Dedifferentiated amniotic fluid mesenchymal stem cell (primary cell): ENCODE data around the gene ADCY5.

Experiments
- DNase-seq: peaks from one replicate; pipeline ENCODE4 v3.0.0-alpha.2; 2016; ENCODE audit errors: extremely low spot score

ADCY5 gene

DNA sequence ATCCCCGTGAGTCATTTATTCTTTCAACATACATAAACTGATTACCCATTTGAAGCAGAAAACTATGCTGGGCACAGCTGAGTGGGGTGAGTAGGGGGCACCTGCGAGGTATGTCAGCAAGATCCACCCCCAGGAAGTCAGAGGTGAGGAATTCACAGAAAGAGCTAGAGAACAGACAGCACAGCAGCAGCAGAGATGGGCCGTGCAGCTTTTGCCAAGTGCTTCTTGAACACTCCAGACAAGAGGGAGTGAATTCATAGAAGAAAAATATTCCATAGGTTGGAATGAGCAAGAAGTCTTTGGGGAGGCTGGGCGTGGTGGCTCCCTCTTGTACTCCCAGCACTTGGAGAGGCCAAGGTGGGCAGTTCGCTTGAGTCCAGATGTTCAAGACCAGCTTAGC, 9.4 kb upstream of the ADCY5 start:
- no peak for DNase-seq

DNA sequence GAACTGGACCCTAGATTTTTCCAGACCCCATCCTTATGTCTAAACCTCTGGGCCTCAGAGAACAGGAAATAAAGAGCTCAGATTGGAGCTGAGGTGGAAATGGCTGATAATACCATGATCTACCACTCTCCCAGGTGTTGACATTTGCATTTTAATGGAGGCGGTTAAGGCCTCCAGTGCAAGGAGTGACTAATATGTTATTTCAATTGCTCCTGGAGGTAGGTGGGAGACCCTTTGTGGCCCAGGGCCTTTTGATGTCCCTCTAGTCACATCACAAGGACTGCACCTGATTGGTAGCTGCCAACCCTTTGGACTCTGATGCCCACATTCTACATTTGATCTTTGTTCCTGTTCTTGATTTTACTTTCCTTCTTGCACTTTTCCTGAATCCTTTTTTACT, 9.0 kb upstream of the ADCY5 start:
- no peak for DNase-seq

GRCh38 chr3:123453675-123454074, 4.8 kb upstream of the ADCY5 start:
- no peak for DNase-seq

DNA sequence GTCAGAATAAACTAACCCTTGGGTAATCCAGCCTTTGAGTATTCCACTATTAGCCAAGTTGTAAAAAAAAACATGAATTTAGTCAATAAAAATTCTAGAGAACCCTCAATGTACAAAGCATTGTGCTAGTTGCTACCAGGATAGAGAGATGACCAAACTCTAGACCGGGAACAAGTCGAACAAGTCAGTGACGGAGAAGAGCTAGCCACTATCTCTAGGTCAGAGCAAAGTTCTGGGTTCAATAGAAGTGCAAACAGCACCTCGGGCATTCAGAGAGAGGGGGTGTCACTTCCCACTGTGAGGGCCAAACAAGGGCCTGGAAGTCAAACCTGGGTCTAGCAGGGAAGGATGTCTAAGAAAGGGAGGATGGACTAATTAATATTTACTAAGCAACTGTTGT, 2.3 kb upstream of the ADCY5 start:
- no peak for DNase-seq

DNA sequence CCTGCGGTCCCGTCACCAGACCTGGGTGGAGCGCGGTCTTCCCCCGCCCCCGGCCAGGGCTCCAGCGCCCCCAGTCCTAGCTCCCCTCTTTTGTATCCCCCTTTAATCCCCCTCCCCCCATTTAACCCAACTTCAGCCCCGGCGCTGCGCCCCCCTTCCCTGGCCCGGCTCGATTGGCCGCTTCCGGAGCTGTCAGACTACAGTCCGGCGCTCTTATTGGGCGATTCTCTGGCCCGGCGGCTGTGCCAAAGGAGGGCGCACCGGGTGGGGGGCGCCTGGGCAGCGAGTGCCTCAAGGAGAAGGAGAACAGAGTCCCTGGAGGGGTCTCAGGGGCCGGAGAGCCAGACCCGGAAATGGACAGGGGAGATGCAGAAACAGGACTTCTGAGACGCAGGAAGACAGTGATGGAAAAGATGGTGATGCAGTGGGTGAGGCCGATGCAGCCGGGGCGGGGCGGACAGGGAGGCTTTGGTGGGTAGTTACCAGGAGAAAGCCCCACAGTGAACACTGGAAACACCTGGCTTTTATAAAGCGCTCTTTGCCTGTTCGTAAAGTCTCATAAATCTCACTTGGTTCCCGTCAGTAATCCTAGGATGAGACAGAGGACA, 1.2 kb upstream of the ADCY5 start:
- DNase-seq = no peak

DNA sequence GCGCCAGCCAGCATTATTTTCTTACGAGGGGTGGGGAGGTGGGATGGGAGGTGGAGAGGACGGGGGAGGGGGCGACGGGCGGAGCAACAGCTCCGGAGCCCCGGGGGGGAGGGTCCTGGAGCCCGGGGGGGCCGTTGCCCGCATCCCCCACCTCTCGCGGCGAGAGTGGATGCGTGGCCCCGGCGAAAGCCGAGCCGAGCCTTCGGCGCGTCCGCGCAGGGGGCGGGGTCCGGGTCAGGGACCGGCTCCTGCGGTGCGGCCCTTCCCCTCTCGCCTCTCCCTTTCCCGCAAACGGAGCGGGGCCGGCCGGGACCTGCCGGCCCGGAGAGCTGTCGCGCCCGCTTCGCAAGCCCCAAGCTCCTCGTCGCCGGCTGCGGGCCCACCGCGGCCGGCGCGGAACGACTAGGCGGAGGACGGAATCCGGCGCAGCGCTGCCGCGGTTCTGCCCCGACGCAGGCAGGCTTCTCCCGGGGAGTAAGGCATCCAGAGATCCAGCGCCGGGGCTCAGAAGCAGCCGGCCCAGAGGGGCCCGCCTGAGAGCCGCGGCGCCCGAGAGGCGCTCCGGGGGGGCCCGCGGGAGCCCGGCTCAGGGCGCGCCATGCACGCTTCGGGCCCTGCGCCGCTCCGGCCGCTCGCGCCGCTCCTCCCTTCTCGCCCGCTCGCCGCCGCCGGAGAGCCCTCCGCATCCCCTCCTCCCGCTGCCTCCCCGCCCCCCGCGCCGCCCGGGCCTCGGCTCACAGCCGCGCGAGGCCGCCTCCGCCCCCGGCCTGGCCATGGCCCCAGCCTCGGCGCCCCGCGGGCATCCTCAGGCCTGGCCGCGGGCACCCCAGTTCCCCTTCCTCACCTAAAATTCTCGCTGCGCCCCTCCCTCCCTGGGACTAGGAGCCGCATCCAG, 459 bp upstream of the ADCY5 start:
- no peak for DNase-seq

GRCh38 chr3:123447749-123448517, 957 bp downstream of the ADCY5 start:
- no peak for DNase-seq

DNA sequence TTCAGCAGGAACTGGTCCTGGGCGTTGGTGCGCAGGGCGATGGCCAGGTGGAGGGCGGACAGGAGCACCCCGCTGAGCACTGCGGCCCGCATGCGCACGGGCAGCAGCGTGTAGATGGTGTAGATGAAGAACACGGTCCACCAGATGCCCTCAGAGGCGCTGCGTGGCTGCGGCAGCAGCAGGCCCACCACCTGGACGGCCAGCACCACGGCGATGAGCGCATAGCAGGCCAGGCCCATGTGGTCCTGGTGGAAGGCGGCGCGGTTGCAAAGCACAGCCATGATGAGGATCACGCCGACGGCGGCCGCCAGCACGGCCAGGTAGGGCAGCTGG, 1.5 kb downstream of the ADCY5 start:
- no peak for DNase-seq

DNA sequence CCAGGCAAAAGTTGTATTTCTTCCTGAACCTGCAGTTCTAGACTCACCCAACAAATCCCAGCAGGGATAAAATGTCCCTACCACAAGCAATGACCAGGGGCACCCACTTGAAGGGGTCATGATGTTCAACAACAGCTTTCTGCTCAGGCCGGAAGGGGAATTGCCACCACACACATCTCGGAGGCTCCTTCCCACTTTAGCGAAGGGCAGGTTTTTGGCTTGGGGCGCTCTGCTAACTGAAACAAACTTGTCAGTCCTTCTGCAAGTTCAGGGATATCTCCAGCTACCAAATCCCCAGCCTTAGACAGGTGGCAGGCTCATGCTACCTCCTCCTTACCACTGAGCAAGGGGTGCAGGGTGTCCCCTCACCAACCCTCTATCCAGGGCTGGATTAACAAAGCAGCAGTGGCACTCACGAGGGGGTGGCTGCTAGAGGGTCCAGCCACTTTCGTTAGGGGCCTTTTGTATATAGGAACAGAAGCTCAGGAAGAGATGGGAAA, 2.2 kb downstream of the ADCY5 start:
- no peak for DNase-seq

DNA sequence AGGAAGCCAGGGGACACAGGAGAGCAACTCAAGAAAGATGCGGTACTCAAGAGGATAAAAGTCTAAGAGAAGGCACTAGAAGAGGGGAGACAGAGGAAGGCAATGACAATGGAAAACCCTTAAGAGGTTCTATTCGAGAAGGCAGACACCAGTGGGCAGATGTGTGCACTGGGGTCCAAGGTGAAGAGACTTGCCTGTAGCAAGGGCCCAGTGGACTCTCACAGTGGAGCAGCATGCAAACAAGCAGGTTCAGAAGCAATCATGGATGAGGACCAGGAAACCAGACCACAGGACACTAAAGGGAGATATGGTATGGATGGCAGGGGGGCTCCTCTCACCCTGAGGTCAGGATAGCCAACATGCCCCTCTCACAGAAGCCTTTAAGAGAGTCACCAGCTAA, 2.7 kb downstream of the ADCY5 start:
- no peak for DNase-seq

DNA sequence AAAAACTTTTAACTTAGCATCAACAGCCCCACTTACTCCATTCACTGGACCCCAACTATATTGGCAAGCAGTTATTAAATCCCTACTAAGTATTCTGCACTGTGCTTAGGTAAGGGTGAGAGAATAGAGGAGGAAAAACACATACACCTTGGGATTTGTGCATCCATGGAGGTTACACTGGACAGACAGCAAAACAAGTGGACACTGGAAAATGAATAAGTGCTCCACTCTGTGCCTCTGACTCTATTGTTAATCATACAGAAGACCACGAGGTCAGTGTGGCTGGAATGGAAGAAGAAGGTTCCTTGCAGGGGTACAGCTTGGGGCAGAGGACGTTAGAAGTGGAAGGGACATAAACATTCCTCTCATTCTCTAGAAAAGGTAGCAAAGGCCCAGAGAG, 3.2 kb downstream of the ADCY5 start:
- DNase-seq = no peak

GRCh38 chr3:123444744-123445143, 4.1 kb downstream of the ADCY5 start:
- no peak for DNase-seq

DNA sequence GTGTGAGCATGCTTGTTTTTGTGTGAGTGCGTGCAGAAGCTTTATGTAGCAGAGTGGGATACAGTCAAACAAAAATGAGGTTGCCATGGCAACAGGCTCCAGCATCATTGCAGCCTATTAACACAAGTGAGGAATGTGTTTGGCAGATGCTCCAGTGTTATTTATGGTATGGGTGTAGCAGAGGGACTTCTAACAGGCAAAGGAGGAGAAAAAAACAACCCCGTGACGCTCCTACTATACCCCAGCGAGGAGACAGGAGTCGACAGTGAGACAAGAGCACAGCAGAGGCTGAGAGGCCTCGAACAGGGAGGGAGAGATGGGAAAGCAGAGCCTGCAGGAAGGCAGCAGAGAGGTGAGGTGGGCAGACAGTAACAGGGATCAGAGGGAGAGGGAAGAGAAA, 4.9 kb downstream of the ADCY5 start:
- no peak for DNase-seq

GRCh38 chr3:123442908-123443307, 6.0 kb downstream of the ADCY5 start:
- no peak for DNase-seq

DNA sequence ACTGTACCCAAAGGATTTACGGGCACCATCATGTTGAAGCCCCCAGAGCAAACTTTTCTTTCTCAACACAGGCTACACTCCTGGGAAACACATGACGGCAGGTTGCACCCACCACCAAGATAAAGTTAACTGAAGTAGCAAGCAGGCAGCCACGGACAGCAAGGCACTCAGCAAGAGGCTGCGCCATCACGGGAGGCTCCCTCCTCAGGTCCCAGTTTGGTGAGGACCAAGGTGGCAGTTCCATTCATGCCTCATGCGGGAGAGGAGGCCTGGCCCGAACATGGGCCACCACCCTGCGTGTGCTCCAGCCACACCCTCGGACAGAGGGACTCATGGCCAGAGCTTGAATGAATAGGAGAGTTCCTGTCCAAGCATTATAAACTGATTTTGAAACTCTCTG, 6.8 kb downstream of the ADCY5 start:
- no peak for DNase-seq

DNA sequence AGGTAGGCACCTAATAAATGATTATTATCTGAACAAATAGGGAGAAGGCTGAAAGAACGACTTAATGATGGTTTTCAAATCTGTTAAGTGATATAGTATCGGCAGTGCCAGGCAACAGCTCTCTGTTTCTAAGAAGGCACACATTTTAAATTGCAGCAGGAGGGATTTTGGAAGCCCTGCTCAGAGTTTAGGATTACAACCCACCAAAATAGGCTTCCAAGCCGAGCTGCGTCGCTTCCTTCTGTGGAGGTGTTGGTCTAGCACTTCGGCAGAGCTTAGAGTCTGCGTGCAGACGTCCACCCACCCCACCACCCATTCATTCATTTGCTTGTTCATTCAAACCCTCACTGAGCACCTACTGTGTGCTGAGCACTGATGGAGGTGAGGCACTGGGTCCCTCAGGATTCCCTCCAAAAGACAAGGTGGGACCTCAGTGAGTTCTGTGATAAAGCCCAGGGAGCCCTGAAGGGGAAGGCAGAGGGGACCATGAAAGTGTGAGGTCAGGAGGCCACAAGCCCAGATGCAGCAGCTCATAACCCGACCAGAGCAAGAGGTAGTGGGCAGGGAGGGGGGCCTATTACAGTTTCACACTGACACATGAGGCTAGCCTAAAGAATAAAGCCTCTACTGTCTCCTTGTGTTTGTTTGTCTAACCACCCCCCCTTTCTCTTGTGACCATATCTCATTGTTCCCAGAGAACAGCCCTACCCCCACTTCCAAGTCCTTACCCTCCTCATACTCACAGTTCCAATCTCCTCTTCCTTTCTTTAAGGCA, 8.9 kb downstream of the ADCY5 start:
- no peak for DNase-seq

DNA sequence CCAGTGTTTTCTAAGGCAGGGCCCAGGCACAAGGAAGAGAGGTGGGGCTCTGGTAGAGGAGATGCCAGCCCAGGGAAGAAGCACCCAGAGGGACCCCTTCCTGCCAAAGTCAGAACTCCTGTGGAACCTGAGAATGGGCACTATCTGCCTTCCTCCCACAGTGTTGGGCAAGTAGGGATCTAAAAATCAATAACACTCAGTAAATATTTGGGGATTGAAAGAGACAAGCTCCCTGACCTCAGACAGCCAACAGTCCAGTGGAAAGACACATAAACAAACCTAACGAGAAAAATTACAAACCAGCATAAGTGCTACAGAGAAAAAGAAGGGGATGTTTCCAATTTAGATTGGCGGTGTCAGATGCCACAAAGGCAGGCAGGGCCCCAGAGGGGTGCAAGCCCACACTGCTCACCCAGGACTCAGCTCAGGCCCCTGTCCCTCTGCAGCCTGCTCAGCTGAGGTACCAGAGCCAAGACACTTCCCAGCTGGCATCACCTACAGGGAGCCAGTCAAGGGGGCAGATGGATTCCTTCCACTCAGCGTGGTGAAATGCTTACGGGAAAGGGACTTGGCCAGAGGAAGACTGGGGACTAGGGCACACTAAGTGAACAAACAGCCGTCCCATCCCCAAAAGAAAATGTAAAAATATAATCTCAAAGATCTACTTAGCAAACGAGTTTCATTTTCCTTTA, 15.9 kb downstream of the ADCY5 start:
- no peak for DNase-seq

GRCh38 chr3:123431658-123432324, 17.1 kb downstream of the ADCY5 start:
- DNase-seq = no peak

GRCh38 chr3:123431007-123431657, 17.8 kb downstream of the ADCY5 start:
- DNase-seq = no peak

- DNase-seq = no peak
Observed at GRCh38 chr3:123430266-123430665, 18.6 kb downstream of the ADCY5 start.
